ENCODE results near the gene TANGO6.

TANGO6 gene

DNA sequence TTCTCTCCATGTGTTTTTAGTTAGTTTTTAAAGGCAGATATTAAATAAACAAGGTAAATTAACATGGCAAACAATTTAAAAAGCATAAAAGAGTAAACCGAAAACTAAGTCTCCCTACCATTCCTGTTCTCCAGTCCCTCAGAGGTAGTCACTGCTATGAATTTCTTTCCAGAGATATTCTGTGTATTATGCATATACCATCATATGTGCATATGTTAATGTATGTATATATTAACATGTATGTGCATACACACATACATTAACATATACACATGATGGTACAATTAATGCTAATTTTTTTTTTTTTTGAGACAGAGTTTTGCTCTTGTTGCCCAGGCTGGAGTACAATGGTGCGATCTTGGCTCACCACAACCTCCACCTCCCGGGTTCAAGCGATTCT is 32.5 kb downstream of the TANGO6 start:
- TF ChIP-seq, protein P1, sequence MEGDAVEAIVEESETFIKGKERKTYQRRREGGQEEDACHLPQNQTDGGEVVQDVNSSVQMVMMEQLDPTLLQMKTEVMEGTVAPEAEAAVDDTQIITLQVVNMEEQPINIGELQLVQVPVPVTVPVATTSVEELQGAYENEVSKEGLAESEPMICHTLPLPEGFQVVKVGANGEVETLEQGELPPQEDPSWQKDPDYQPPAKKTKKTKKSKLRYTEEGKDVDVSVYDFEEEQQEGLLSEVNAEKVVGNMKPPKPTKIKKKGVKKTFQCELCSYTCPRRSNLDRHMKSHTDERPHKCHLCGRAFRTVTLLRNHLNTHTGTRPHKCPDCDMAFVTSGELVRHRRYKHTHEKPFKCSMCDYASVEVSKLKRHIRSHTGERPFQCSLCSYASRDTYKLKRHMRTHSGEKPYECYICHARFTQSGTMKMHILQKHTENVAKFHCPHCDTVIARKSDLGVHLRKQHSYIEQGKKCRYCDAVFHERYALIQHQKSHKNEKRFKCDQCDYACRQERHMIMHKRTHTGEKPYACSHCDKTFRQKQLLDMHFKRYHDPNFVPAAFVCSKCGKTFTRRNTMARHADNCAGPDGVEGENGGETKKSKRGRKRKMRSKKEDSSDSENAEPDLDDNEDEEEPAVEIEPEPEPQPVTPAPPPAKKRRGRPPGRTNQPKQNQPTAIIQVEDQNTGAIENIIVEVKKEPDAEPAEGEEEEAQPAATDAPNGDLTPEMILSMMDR (IDR thresholded peaks at IDR 0.05; ENCODE audit: borderline replicate concordance, control extremely low read depth, extremely low read depth, insufficient read depth, missing control alignments): no peak
- in situ Hi-C loops (cut with MboI; ENCODE audit: low sequenced_read_pairs, unreplicated experiment): no loop called here
- DNase-seq (ENCODE audit: low spot score): no peak

DNA sequence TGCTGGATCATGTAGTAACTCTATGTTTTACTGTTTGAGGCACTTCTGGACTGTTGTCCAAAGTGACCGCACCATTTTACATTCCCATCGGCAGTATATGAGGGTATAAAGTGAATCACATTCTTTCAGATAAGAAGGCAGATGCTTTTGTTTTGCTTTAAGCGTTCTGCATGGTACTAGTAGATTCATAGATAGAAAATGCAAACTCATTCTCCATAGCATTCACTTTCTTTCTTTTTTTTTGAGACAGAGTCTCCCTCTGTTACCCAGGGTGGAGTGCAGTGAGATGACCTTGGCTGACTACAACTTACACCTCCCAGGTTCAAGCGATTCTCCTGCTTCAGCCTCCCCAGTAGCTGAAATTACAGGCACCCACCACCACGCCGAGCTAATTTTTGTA is 40.4 kb downstream of the TANGO6 start:
- no peak for DNase-seq (ENCODE audit: low spot score)
- in situ Hi-C loops (cut with MboI; ENCODE audit: low sequenced_read_pairs, unreplicated experiment): no loop called here
- TF ChIP-seq, protein P1 (IDR thresholded peaks at IDR 0.05; ENCODE audit: borderline replicate concordance, control extremely low read depth, extremely low read depth, insufficient read depth, missing control alignments): no peak

DNA sequence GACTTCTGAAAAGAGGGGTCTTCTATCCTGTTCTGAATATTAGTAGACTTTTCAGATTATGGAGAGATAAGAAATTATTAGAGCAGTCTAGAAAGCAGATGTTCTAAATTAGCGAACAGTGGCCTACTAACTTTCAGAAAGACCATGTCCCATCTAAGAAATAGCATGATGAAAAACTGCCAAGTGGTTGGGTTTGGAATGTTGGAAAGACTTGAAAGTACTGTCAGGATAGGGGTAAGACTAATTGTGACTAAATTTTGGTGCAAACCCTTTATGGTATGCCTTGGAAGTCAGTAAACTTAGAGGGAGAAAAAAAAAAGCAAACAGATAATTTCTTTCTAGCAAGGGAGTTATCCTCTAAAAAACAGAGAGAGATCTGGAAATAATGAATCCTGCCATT is 41.1 kb downstream of the TANGO6 start:
- in situ Hi-C loops (cut with MboI; ENCODE audit: low sequenced_read_pairs, unreplicated experiment): no loop called here
- no peak for DNase-seq (ENCODE audit: low spot score)
- TF ChIP-seq, protein P1 (IDR thresholded peaks at IDR 0.05; ENCODE audit: borderline replicate concordance, control extremely low read depth, extremely low read depth, insufficient read depth, missing control alignments): no peak

DNA sequence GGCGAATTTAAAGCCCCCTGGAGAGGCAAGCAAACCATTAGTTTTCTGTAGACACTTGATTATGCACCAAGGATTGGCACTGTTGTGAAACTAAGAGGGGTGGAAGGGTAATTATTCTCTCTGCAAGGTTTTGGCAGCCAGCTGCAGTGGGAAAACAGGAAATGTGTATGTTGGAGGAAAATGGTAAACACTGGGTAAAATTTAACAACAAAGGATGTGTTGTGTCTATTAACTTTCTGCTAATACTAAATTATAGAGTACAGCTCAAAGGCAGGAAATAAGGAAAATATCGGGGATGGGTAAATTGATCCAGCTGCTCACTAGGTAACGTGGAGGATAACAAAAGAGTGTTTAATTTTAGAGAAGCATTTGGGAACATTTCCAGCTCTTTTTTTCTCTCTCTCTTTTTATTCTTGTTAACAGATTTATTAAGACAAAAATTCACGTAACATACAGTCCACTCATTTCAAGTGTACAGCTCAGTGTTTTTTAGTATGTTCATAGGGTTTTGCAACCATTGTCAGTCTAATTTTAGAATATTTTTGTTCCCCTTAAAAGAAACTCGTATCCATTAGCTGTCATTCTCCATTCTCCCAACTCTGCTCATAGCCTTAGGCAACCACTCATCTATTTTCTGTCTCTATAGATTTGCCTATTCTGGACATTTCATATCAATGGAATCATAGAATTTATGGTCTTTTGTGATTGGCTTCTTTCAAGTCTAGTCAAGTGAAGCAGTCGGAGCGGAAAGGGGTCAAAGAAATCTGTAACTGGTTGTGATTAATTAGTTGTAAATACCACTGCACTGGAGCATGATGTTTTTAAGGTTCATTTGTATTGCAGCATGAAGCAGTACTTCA is 41.8 kb downstream of the TANGO6 start:
- TF ChIP-seq, protein P1 (IDR thresholded peaks at IDR 0.05; ENCODE audit: borderline replicate concordance, control extremely low read depth, extremely low read depth, insufficient read depth, missing control alignments): no peak
- in situ Hi-C loops (cut with MboI; ENCODE audit: low sequenced_read_pairs, unreplicated experiment): no loop called here
- no peak for DNase-seq (ENCODE audit: low spot score)

DNA sequence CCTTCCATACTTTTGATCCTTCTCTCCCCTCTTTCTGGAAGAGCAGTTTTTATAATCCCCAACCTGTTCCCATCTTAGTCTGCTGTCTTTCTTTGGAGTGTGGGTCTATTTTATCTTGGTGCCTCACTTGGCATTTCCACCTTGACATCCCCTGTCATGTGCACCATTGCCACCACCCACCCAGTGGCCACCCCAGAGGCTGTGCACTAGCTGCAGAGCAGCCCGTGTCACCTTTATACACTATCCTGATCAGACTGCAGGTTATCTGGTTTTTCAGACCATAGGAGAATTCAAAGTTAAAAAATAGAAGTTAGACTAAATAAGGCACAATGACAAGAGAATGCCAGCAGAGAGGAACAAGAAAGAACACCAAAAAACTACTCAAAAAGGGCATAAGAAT is 43.8 kb downstream of the TANGO6 start:
- in situ Hi-C loops (cut with MboI; ENCODE audit: low sequenced_read_pairs, unreplicated experiment): no loop called here

DNA sequence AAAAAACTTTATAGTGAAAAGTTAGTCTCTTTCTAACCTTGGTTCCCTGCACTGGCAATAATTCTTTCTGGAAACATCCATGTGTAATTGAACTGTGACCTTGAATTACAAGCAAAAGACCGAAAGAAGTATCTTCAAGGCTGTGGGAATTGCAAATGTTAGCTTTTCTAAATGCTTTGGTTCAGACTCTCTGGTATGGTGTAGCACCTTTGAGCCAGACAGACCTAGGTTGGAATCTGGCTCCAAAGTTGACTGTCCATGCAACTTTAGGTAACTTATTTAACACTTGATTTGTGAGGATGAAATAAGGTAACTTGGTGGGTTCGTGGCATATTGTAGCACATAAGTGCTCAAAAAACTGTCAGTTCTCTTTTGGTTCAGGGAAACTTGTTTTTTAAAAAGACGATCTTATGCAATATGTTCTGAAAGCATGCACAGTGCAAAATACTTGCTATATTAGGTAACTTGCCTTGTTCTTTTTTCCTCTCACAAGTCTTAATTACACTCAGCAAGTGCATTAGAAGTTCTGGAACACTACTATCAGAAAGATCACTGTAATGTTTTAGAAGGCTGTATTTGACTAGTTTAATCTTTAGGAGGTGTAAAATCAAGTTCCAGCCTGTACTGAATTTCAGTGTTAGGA is 46.3 kb downstream of the TANGO6 start:
- TF ChIP-seq, protein P1 (IDR thresholded peaks at IDR 0.05; ENCODE audit: borderline replicate concordance, control extremely low read depth, extremely low read depth, insufficient read depth, missing control alignments): no peak
- DNase-seq (ENCODE audit: low spot score): no peak
- in situ Hi-C loops (cut with MboI; ENCODE audit: low sequenced_read_pairs, unreplicated experiment): no loop called here

More for the DNA sequence above, 43.8 kb downstream of the TANGO6 start:
- DNase-seq (ENCODE audit: low spot score): no peak
- TF ChIP-seq, protein P1 (IDR thresholded peaks at IDR 0.05; ENCODE audit: borderline replicate concordance, control extremely low read depth, extremely low read depth, insufficient read depth, missing control alignments): no peak

All from GM13976 (cell line).